Memory B cell (primary cell): ENCODE measurements around the gene HYAL2.

ENCODE experiments used
- ATAC-seq: fragments of 150-1000 bp; cut with Tn5 transposase; 2 replicates; pipeline ENCODE4 v1.10.0; 2021; ENCODE audit warnings: low read depth, mild to moderate bottlenecking, moderate library complexity
- DNase-seq, 2 donors: peaks; one replicate each; pipeline ENCODE4 v3.0.0; 2022; ENCODE audit warnings: low spot score in 2 of 2
- H3K27ac Mint-ChIP-seq: one replicate; pipeline ENCODE4 v1.8.0; 2022; ENCODE audit warnings: mild to moderate bottlenecking, moderate library complexity, mixed read lengths
- H3K27me3 Mint-ChIP-seq: one replicate; pipeline ENCODE4 v1.8.0; 2022; ENCODE audit warnings: mixed read lengths
- H3K36me3 Mint-ChIP-seq: one replicate; pipeline ENCODE4 v1.8.0; 2022; ENCODE audit warnings: mild to moderate bottlenecking, mixed read lengths
- H3K4me1 Mint-ChIP-seq: one replicate; pipeline ENCODE4 v1.8.0; 2022; ENCODE audit warnings: mixed read lengths
- H3K4me3 Mint-ChIP-seq: one replicate; pipeline ENCODE4 v1.8.0; 2022; ENCODE audit warnings: mild to moderate bottlenecking, moderate library complexity, mixed read lengths
- H3K9me3 Mint-ChIP-seq: one replicate; pipeline ENCODE4 v1.8.0; 2022; ENCODE audit warnings: mixed read lengths

The HYAL2 gene

GRCh38 chr3:50341996-50342650 lies 19.6 kb upstream of the HYAL2 start:
- Mint-ChIP-seq H3K27me3 (no peaks in the 10 kb centered on the region), H3K4me3 (no peak overlapping the region), H3K4me1 (peaks cover 33% of the 10 kb centered on the region), H3K36me3 (peaks cover 3% of the 10 kb centered on the region), H3K9me3 (no peaks in the 10 kb centered on the region), H3K27ac (no peak overlapping the region)
- ATAC-seq: no peak
- DNase-seq: no peak

DNA sequence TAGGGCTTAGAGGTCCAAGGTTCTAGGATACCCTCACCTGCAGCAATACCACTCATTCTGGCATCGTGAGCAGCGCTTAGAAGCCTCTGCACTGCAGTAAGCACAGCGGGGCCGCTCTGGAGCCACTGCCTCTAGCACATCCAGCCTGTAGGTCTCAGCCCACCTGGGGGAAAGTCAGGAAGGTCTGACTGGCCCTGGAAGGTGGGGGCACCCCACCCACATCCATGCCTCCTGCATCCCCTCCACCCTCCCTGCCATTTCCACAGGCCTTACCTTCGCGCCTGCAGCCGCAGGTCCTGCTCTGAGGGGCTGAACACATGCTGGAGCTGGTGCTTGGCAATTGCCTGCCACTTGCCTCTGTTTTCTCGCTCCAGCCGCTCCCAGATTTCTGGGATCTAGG lies 19.0 kb upstream of the HYAL2 start:
- H3K36me3 Mint-ChIP-seq: peaks cover 5% of the 10 kb centered on the region
- peaks cover 35% of the 10 kb centered on the region for H3K4me1 Mint-ChIP-seq
- ATAC-seq: no peak
- H3K27ac Mint-ChIP-seq: no peak overlapping the region
- H3K27me3 Mint-ChIP-seq: no peaks in the 10 kb centered on the region
- H3K9me3 Mint-ChIP-seq: no peaks in the 10 kb centered on the region
- peak overlapping the region; percentile 97 for H3K4me3 Mint-ChIP-seq
- no peak for DNase-seq

DNA sequence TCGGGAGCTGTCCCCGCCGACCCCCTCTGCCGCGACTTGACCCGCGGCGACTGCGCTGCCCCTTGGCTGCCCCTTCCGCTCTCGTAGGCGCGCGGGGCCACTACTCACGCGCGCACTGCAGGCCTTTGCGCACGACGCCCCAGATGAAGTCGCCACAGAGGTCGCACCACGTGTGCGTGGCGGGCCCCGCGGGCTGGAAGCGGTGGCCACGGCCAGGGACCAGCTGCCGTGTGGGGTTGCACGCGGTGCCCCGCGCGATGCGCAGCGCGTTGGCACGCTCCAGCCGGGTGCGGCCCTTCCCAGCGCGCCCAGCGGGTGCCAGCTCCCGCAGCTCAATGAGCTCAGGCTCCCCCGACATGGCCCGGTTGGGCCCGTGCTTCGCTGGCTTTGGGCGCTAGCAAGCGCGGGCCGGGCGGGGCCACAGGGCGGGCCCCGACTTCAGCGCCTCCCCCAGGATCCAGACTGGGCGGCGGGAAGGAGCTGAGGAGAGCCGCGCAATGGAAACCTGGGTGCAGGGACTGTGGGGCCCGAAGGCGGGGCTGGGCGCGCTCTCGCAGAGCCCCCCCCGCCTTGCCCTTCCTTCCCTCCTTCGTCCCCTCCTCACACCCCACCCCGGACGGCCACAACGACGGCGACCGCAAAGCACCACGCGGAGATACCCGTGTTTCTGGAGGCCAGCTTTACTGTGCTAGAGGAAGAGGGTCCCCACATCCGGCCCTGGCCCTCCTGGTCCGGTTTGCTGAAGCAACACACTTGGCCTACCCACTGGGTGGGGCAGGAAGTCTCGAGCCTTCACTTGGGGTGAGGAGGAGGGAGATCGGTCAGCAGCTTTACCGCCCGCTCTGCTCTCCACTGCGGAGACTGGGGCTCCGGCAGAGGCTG lies 18.1 kb upstream of the HYAL2 start, which contains the start of gene RASSF1:
Gene RASSF1, minus strand, starts transcription at position 389 of the 882 bp plus-strand sequence. Its CDS starts 31 bp downstream, at position 358.
- Mint-ChIP-seq H3K9me3 (no peaks in the 10 kb centered on the region), H3K27me3 (no peaks in the 10 kb centered on the region), H3K4me1 (peaks cover 34% of the 10 kb centered on the region), H3K4me3 (peak within 1 kb of the TSS; percentile 97), H3K36me3 (peaks cover 6% of the 10 kb centered on the region), H3K27ac (peak within 1 kb of the TSS; percentile 99)
- ATAC-seq (peak; percentile 6), DNase-seq (peak; percentile 29 to 53)

- Mint-ChIP-seq H3K27ac (peak overlapping the region; percentile 99), H3K36me3 (peaks cover 6% of the 10 kb centered on the region), H3K4me3 (peak overlapping the region; percentile 97), H3K27me3 (no peaks in the 10 kb centered on the region), H3K9me3 (no peaks in the 10 kb centered on the region), H3K4me1 (peaks cover 34% of the 10 kb centered on the region)
- ATAC-seq (no peak), DNase-seq (no peak)
These were observed 17.6 kb upstream of the HYAL2 start for GRCh38 chr3:50340147-50340447.

DNA sequence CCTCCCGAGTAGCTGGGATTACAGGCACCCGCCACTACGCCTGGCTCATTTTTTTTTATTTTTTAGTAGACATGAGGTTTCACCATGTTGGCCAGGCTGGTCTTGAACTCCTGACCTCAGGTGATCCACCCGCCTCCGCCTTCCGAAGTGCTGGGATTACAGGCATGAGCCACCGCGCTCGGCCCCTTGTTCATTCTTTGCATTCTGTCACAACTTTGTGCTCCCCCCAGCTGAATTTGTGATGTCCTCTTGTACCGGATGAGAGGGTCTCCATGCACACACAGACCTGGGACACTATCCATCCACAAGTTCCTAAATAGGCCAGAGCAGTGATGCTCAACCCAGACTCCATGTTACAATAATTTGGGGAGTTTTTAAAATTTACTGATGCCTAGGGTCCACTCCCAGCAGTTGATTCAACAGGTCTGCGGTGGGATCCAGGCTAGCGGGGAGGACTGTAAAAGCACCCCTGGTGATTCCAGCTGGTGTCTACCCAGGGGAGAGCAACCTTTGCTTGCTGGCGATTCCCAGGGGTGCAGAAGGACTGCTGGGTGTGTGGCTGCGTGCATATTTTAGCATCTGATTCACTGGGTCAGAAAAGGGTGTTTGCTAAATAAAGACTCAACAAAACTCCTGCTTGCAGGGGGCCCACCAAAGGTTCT lies 17.1 kb upstream of the HYAL2 start:
- no peaks in the 10 kb centered on the region for H3K27me3 Mint-ChIP-seq
- DNase-seq (no peak), ATAC-seq (no peak)
- no peaks in the 10 kb centered on the region for H3K9me3 Mint-ChIP-seq
- peak overlapping the region; percentile 97 for H3K4me3 Mint-ChIP-seq
- peak overlapping the region; percentile 99 for H3K27ac Mint-ChIP-seq
- peaks cover 34% of the 10 kb centered on the region for H3K4me1 Mint-ChIP-seq
- peaks cover 6% of the 10 kb centered on the region for H3K36me3 Mint-ChIP-seq

GRCh38 chr3:50338965-50339364 lies 16.4 kb upstream of the HYAL2 start:
- Mint-ChIP-seq H3K4me1 (peaks cover 37% of the 10 kb centered on the region), H3K27ac (peak overlapping the region; percentile 99), H3K36me3 (peaks cover 8% of the 10 kb centered on the region), H3K9me3 (no peaks in the 10 kb centered on the region), H3K4me3 (peak overlapping the region; percentile 97), H3K27me3 (no peaks in the 10 kb centered on the region)
- ATAC-seq (no peak), DNase-seq (no peak)

- peak overlapping the region; percentile 97 for H3K4me3 Mint-ChIP-seq
- peaks cover 8% of the 10 kb centered on the region for H3K36me3 Mint-ChIP-seq
- peak overlapping the region; percentile 99 for H3K27ac Mint-ChIP-seq
- no peaks in the 10 kb centered on the region for H3K27me3 Mint-ChIP-seq
- no peaks in the 10 kb centered on the region for H3K9me3 Mint-ChIP-seq
- peaks cover 30% of the 10 kb centered on the region for H3K4me1 Mint-ChIP-seq
- peak; percentile 77 for ATAC-seq
- peak; percentile 81 to 90 for DNase-seq
These were observed 14.8 kb upstream of the HYAL2 start for GRCh38 chr3:50337175-50337861.

DNA sequence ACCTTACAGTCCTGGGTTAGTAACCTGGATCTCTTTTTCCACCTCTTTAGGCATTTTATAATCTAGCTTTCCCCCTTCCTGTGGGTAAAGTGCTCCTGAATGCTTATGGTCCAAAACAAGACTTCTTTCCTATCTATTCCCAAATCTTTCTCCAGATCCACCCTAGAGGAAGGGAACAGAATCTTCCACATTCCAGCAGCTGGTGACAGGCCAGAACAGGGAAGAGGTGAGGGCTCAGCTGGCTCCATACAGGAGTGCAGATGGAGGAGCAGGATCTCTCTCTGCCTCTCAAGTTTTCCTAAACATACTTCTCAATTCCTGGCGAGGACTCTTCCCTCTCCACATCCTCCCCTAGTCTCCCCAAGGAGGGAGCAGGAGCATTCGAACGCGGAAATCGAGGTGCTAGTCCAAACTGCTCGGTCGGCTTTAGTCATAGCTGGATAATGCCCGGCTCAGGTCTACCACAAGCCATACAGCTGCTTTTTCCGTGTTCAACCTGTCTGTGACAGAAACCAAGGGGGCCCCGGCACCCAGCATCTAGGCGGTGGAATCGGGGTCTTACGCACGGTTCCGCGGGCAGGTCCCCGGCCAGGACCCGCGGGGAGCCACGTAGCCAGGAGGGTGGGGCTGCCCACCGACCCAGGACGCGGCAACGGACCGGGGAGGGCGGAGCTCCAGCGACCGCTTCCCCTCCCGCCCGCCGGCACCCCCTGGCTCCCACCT lies 14.1 kb upstream of the HYAL2 start:
- Mint-ChIP-seq H3K27ac (peak overlapping the region; percentile 99), H3K36me3 (peaks cover 8% of the 10 kb centered on the region), H3K27me3 (no peaks in the 10 kb centered on the region), H3K9me3 (no peaks in the 10 kb centered on the region), H3K4me1 (peaks cover 30% of the 10 kb centered on the region), H3K4me3 (peak overlapping the region; percentile 97)
- peak; percentile 36 for ATAC-seq
- DNase-seq: no peak

DNA sequence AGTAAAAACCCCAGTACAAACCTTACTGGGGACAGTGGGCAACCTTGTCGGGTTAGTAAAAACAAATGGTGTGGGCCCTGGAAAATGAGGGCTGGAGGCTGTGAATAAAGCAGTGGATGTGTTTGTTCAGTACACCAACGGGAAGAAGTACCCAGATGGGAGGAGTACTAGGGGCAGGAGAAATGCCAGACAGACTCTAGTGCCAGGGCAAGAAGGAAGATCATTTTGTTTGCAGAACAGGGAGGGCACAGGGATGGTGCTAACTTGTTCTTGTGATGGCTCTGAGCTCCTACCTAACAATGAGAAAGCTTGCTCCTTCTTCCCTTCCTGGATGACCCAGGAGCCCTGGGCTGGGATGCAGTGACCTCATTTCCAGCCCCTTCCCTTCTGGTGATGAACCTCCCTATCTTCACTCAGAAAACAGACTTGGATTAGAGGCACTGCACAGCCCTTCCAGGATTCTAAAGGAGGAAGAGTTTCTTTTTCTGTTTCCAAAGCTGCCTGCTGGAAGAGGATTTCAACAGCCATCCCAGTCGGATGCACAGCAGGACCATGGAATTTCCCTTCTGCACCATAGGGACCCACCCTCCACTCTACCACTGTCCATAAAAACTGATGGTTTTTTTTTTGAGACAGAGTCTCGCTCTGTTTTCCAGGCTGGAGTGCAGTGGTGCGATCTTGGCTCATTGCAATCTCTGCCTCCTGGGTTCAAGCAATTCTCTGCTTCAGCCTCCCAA lies 12.0 kb upstream of the HYAL2 start:
- H3K36me3 Mint-ChIP-seq: peaks cover 17% of the 10 kb centered on the region

DNA sequence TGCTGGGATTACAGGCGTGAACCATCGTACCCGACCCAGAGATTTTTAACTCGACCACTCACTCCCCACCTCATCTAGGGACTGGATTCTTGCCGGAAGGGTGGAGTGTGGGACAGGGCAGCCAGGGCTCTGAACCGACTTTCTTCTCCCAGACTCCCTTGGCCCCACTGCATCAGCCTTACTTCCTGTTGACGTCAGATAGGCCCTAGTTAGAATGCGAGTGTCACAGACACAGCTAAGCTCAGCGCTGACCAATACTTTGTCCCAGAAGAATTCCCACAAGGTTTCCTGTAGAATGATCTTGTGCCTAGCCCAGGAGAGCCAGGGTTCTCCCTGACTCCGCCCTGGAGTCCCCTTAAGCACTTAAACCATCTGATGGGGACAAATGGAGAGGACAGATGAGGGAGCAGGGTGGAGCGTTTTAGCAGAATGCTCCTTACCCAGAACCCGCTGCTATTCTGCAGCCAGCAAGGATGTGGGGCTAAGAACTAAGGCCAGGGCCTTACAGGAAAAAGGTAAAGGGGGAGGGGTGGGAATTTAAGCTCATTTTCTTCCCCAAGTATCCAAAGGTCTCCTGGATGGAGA lies 11.3 kb upstream of the HYAL2 start:
- H3K36me3 Mint-ChIP-seq: peaks cover 15% of the 10 kb centered on the region
- no peaks in the 10 kb centered on the region for H3K27me3 Mint-ChIP-seq
- no peak for DNase-seq
- H3K4me1 Mint-ChIP-seq: peaks cover 16% of the 10 kb centered on the region
- no peak for ATAC-seq
- H3K27ac Mint-ChIP-seq: peak overlapping the region; percentile 31
- H3K9me3 Mint-ChIP-seq: no peaks in the 10 kb centered on the region
- H3K4me3 Mint-ChIP-seq: no peak overlapping the region

More for the DNA sequence above, 12.0 kb upstream of the HYAL2 start:
- peaks cover 20% of the 10 kb centered on the region for H3K4me1 Mint-ChIP-seq
- peak overlapping the region; percentile 21 for H3K4me3 Mint-ChIP-seq
- ATAC-seq (no peak), DNase-seq (no peak)
- no peaks in the 10 kb centered on the region for H3K9me3 Mint-ChIP-seq
- no peak overlapping the region for H3K27ac Mint-ChIP-seq
- H3K27me3 Mint-ChIP-seq: no peaks in the 10 kb centered on the region

- peaks cover 11% of the 10 kb centered on the region for H3K36me3 Mint-ChIP-seq
- no peak overlapping the region for H3K27ac Mint-ChIP-seq
- H3K4me3 Mint-ChIP-seq: no peak overlapping the region
These were observed 8.9 kb upstream of the HYAL2 start for GRCh38 chr3:50331364-50331907.

GRCh38 chr3:50330330-50330729 lies 7.8 kb upstream of the HYAL2 start:
- Mint-ChIP-seq H3K36me3 (peaks cover 11% of the 10 kb centered on the region), H3K4me1 (peaks cover 14% of the 10 kb centered on the region), H3K27ac (no peak overlapping the region), H3K4me3 (no peak overlapping the region), H3K9me3 (no peaks in the 10 kb centered on the region), H3K27me3 (no peaks in the 10 kb centered on the region)
- DNase-seq (no peak), ATAC-seq (no peak)

More at GRCh38 chr3:50331364-50331907, 8.9 kb upstream of the HYAL2 start:
- Mint-ChIP-seq H3K4me1 (peaks cover 13% of the 10 kb centered on the region), H3K27me3 (no peaks in the 10 kb centered on the region), H3K9me3 (no peaks in the 10 kb centered on the region)
- DNase-seq (no peak), ATAC-seq (no peak)
